PC-3 (cell line): Measurements from ENCODE around the gene LOXHD1.

Experiments used
- EZH2 ChIP-seq: fragments of 300-600 bp; sonication (generic); IDR thresholded peaks from one replicate; pipeline ENCODE4 v1.6.1; 2017; ENCODE audit warnings: antibody characterized with exemption, mild to moderate bottlenecking, low read length; ENCODE audit not compliant: unreplicated experiment
- EZH2phosphoT487 ChIP-seq: fragments of 300-600 bp; sonication (generic); IDR thresholded peaks from 2 replicates; pipeline ENCODE4 v1.6.1; 2018; ENCODE audit warnings: mild to moderate bottlenecking, antibody characterized with exemption, low read length, borderline replicate concordance
- TF ChIP-seq, protein P1 (sequence below): fragments of 300-600 bp; sonication (generic); conservative IDR thresholded peaks from 2 replicates; pipeline ENCODE4 v1.5.1; 2017; ENCODE audit warnings: antibody characterized with exemption, low read depth, mild to moderate bottlenecking, low read length

DNA sequence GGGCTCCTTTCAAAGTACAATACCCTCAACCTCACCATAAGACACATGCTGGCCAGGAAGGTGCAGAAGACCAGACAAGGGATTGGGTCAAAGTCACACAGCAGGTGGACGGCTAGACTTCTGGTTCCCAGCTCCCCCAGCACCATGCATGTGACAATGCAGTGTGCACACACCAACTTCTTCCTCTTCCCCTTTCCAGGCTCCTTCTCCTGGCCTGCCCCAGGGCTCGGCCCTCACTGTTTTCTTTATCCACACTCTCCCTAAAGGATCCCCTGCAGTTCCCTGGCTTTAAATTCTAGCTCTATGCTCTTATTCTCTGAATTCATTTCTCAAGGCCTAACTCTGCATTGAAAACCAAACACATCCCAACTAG lies 82.3 kb downstream of the LOXHD1 start:
- TF ChIP-seq, protein P1, sequence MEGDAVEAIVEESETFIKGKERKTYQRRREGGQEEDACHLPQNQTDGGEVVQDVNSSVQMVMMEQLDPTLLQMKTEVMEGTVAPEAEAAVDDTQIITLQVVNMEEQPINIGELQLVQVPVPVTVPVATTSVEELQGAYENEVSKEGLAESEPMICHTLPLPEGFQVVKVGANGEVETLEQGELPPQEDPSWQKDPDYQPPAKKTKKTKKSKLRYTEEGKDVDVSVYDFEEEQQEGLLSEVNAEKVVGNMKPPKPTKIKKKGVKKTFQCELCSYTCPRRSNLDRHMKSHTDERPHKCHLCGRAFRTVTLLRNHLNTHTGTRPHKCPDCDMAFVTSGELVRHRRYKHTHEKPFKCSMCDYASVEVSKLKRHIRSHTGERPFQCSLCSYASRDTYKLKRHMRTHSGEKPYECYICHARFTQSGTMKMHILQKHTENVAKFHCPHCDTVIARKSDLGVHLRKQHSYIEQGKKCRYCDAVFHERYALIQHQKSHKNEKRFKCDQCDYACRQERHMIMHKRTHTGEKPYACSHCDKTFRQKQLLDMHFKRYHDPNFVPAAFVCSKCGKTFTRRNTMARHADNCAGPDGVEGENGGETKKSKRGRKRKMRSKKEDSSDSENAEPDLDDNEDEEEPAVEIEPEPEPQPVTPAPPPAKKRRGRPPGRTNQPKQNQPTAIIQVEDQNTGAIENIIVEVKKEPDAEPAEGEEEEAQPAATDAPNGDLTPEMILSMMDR = no peak
- TF ChIP-seq EZH2 (no peak), EZH2phosphoT487 (no peak)
